ENCODE data around the gene CRHR1.

Gene CRHR1

DNA sequence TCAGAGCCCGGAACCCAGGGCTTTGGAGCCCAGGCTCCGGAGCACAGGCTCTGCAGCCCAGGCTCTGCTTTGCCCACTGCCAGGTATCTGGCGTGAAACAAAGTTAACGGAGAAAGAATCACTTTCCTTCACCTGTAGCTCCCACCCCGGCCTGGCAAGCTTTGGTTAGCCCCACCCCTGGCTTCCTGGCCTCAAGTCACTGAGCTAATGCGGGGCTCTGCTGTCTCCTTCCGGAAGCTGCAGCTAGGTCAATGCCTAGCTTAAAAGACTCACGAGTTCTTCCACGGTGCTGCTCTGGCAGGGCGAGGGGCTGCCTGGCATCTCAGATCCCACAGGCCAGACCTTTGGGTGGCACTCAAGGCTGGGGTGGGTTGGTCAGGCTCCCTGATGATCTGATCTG is 39.5 kb downstream of the CRHR1 start:
- no peak for DNase-seq (ENCODE audit: low read depth)

DNA sequence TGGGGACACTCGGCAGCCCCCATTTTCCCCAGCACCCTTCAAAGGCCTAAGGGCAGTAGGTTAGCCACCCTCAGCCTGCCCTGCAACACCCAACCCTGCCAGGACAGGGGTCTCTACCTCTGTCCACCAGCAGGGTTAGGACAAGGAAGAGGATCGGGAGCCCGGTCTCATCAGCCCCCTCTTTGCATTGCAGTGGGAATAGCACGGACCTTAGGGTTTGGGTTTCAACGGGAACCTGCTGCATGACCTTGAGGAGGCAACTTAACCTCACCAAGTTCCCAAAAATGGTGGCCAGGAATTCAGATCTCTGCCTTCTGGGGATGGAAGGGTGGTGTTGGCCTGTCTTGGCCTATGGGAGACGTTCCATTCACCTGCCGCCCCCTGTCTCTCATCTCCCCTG is 40.4 kb downstream of the CRHR1 start:
- no peak for DNase-seq (ENCODE audit: low read depth)

DNA sequence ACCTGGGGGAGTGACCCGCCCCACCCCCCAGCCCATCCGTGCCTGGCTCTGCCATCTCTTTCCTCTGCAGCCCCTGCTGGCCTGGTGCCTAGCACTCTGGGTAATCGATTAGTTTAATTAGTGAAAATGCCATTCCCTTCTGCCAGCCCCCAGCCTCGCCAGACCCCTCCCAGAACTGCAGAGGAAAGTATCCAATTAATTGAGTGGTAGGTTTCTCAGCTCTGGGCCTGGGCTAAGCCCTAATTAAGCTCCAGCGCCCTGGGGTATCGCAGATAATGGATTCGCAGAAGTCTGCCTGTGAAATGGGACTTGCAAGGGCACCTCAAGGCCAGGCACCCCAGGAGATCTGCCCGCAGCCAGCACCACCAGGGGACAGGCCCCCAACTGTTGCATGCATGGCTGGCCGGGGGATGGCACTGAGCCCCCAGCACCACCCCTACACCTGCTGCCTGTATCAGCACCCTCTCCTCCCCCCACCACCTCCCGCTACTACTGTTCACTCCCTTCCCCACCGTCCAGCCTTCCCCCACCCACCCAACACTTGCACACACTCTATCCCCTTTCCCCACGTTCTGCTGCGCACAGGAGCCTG is 40.9 kb downstream of the CRHR1 start:
- no peak for DNase-seq (ENCODE audit: low read depth)

DNA sequence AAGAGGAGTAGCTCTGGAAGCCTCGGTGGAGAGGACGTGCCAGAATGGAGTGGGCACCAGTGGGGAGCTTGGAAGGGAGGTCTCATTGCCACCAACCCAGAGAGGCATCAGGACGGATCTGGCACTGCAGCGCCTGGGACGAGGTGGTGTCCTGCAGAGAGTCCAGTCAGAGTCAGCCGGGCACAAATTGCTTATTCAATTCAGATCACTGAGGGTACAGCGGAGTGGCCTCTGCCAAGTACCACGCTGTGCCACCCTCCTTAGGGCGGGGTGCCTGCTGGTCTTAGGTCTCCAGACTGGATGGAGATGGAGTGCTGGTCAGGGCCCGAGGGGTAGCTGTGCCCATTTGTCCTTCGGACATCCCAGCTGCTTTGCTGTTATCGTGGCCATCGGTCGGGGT is 41.7 kb downstream of the CRHR1 start:
- no peak for DNase-seq (ENCODE audit: low read depth)

DNA sequence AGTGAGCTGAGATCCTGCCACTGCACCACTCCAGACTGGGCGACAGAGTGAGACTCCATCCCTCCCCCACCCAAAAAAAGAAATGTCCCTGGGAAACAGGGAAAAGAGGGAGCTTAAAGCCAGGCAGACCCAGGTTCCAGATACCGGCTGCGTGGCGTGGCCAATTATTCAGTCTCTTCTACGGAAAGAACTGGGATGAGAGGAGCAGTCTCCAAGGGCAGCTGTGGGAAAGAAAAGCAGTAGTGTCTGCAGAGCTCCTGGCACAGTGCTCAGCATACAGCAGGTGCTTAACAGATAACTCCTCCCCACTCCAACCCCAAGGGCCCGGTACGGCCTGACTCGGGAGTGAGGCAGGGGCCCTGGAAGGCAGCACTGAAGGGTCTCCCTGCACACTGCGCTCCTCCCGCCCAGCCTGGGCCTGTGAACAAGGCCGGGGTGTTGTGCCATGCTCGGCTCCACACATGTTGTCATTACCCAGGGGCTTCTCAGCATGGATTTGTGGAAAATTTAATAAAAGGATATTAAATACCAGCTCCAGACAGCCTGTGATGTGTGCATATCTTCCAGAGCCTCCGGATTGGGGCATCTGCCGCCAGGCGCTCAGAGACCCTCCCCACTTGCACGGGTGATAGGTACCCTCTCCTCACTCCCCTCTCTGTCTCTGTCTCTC is 42.9 kb downstream of the CRHR1 start:
- DNase-seq (ENCODE audit: low read depth), result no peak

- DNase-seq (ENCODE audit: low read depth), result no peak
Observed at GRCh38 chr17:45828171-45828570, 44.1 kb downstream of the CRHR1 start.

DNA sequence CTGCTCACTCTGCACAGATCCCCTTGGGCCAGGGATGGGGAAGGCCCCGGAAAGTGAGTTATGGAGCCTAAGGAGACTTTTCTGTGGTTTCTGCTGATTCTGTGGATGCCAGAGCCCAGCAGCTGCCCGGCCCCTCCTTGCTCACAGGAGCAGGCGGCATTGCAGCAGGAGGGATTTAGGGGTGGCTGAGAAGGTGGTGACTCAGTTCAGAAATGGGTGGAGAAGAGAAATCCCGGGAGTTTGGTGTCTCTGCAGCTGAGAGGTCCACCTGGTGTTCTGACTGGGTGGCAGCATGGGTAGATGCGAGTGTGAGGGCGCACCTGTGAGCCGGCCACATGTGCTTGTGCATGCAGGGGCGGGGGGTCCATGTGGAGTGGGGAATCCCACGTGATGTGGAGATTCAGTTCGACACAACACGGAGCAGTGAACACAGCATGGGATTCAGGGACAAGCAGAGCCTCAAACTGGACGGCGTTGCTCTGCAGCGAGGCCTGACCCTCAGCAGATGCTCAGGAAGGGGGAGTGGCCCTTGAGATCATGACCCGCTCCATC is 44.5 kb downstream of the CRHR1 start:
- no peak for DNase-seq (ENCODE audit: low read depth)

GRCh38 chr17:45833920-45834319 is 49.8 kb downstream of the CRHR1 start:
- no peak for DNase-seq (ENCODE audit: low read depth)

GRCh38 chr17:45834471-45835396 is 50.6 kb downstream of the CRHR1 start:
- DNase-seq (ENCODE audit: low read depth), result no peak

DNA sequence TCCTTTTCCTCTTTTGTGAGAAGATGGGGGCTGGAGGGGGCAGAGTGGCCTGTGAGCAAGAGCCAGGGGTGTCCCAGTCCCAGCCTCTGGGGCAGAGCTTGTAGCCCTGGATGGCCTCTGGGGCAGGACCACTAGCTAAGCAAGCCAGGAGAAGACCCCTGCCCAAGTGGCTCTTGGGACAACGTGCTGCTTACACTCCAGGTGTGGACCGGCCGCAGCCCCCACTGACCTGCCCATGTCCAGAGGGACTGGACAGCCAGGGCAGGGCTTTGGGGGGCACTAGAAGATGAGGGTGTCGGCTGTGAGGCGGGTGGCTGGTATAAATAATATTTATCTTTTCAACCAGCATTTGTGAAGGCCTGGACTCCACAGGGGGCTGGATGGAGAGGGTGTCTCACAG is 51.4 kb downstream of the CRHR1 start:
- DNase-seq (ENCODE audit: low read depth), result no peak

DNA sequence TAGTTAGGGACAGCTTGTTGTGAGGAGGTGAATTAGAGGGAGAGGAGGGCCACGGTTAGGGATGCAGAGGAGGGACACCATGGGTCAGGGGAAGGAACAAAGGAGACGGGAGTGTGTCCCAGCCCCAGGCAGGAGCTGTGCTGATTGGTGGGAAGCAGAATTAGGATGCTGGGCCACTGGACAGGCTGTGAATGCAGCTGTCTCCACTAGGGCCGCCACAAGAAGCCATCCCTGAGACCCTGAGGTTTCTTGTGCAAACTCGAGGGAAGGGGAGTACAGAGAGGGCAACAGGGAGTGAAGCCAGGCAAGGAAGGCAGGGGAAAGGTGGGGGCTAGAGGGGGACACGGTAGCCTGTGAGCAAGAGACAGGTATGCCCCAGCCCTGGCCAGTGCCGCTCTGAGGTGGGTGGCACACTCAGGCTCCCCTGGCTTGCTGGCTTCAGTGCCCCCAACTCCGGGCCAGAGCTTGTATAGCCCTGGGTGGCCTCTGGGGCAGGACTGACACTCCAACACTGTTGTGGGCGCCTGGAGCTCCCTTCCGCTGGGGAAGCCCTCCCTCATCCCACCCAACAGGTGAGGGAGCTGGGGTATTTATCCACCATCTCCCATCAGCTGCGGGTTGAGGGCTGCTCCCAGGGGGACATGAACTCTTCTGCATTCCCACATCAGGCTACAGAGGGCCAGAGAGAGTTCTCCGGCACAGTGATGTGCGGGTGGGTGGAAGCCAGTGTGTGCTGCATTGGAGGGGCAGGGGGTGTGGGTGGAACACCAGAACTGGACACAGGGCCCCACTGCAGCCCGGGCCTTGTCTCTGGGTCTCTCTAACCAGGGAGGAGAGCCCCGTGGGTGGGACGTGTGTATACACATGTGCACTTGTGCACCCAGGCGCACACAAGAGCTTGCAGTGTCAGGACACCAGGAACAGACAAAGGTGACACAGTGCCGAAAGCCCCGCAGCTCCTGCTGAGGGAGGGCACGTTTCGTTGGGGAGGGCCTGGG is 52.2 kb downstream of the CRHR1 start:
- DNase-seq (ENCODE audit: low read depth), result no peak

DNA sequence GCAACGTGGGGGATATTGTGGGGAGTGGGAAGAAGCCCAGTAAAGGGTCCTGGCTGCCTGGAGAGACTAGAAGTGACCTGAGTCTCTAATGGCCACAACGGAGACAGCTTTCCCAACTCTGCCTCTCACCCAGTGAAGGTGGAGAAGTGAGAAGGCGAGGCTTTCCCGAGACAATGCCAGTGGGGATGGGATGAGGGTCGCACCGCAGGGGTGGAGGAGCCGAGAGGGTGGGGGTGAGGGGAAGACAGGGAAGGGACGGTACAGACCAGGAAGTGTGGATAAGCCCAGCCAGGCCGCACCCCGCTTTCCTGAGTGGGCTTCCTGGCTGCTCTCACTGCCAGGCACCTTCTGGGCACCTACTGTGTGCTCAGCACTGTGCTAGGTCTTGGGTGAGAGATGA is 53.1 kb downstream of the CRHR1 start:
- DNase-seq (ENCODE audit: low read depth), result no peak

- DNase-seq (ENCODE audit: low read depth), result no peak
Observed at GRCh38 chr17:45837603-45838002, 53.5 kb downstream of the CRHR1 start.

GRCh38 chr17:45838751-45839295 is 54.7 kb downstream of the CRHR1 start:
- no peak for DNase-seq (ENCODE audit: low read depth)

GRCh38 chr17:45839442-45839841 is 55.3 kb downstream of the CRHR1 start:
- no peak for DNase-seq (ENCODE audit: low read depth)

GRCh38 chr17:45841186-45841585 is 57.1 kb downstream of the CRHR1 start:
- no peak for DNase-seq (ENCODE audit: low read depth)

- no peak for DNase-seq (ENCODE audit: low read depth)
Observed at GRCh38 chr17:45841883-45842525, 57.9 kb downstream of the CRHR1 start.

DNA sequence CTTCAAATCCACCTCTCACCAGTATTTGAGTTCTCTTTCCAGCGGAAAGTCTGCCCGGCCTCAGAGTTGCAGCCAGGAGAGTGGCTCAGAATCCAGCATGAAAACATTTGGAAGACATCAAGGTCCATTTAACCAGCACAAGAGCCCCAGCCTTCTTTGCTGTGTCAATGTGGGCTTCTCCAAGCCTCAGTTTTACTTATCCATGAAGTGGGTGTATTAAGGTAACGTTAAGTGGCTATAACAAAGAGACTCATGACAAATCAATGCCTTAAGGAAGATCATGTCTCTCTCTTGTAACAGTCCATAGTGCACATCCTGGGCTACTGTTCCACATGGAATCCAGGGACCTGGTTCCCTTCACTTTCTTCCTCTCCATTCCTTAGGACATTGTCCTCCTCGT is 59.6 kb downstream of the CRHR1 start:
- DNase-seq (ENCODE audit: low read depth), result no peak

- DNase-seq (ENCODE audit: low read depth), result no peak
Observed at GRCh38 chr17:45844695-45845375, 60.7 kb downstream of the CRHR1 start, which contains the start of gene SPPL2C. Gene SPPL2C (plus strand): TSS chr17:45844881. CDS start chr17:45844907, 26 bp downstream.
